Measurements from ENCODE around the gene PREPL.

PREPL gene

DNA sequence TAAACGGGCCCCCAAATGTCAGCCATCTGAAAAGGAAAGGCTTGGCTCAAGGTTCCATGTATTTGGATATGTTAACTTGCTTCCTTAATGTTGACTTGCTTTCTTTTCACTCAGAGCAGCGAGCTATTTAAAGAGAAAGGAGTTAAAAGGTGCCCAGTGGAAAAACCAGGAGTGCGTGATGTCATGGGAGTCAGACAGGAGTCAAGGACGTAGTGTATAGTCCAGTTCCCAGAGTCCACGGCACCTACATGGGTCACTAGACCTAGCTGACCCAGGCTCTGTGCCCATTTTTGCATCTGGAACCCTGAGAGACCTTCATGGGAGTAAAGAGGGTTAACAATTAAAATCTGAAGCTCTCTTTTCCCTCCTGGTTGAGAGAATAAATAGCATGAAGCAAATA, 66.2 kb downstream of the PREPL start:
- Histone ChIP-seq H3K9me3 (ENCODE audit: control insufficient read depth in 1 of 2, low read length in 2 of 2) (no peaks in the 10 kb centered on the region), H3K4me1 (ENCODE audit: control insufficient read depth in 1 of 2, insufficient read depth in 2 of 2, low read length in 2 of 2) (peaks cover 0 to 4% of the 10 kb centered on the region in 2 donors), H3K36me3 (ENCODE audit: control insufficient read depth in 1 of 2, insufficient read depth in 2 of 2, low read length in 2 of 2) (no peaks in the 10 kb centered on the region), H3K4me3 (ENCODE audit: low read depth in 1 of 2, low read length in 2 of 2) (no peak overlapping the region), H3K27ac (ENCODE audit: low read length) (no peak overlapping the region), H3K27me3 (ENCODE audit: low read depth, low read length) (no peaks in the 10 kb centered on the region)

- Histone ChIP-seq H3K4me3 (ENCODE audit: low read depth in 1 of 2, low read length in 2 of 2) (no peak overlapping the region), H3K4me1 (ENCODE audit: control insufficient read depth in 1 of 2, insufficient read depth in 2 of 2, low read length in 2 of 2) (peaks cover 0 to 4% of the 10 kb centered on the region in 2 donors), H3K27ac (ENCODE audit: low read length) (no peak overlapping the region), H3K27me3 (ENCODE audit: low read depth, low read length) (no peaks in the 10 kb centered on the region), H3K9me3 (ENCODE audit: control insufficient read depth in 1 of 2, low read length in 2 of 2) (no peaks in the 10 kb centered on the region), H3K36me3 (ENCODE audit: control insufficient read depth in 1 of 2, insufficient read depth in 2 of 2, low read length in 2 of 2) (no peaks in the 10 kb centered on the region)
Observed at GRCh38 chr2:44291281-44292248, 69.7 kb downstream of the PREPL start.

- Histone ChIP-seq H3K9me3 (ENCODE audit: control insufficient read depth in 1 of 2, low read length in 2 of 2) (no peaks in the 10 kb centered on the region), H3K27ac (ENCODE audit: low read length) (no peak overlapping the region), H3K4me3 (ENCODE audit: low read depth in 1 of 2, low read length in 2 of 2) (no peak overlapping the region), H3K36me3 (ENCODE audit: control insufficient read depth in 1 of 2, insufficient read depth in 2 of 2, low read length in 2 of 2) (no peaks in the 10 kb centered on the region), H3K27me3 (ENCODE audit: low read depth, low read length) (no peaks in the 10 kb centered on the region), H3K4me1 (ENCODE audit: control insufficient read depth in 1 of 2, insufficient read depth in 2 of 2, low read length in 2 of 2) (peaks cover 0 to 4% of the 10 kb centered on the region in 2 donors)
Observed at GRCh38 chr2:44290261-44290660, 71.0 kb downstream of the PREPL start.

GRCh38 chr2:44286884-44287638, 74.2 kb downstream of the PREPL start:
- Histone ChIP-seq H3K4me1 (ENCODE audit: control insufficient read depth in 1 of 2, insufficient read depth in 2 of 2, low read length in 2 of 2) (peaks cover 0 to 4% of the 10 kb centered on the region in 2 donors), H3K36me3 (ENCODE audit: control insufficient read depth in 1 of 2, insufficient read depth in 2 of 2, low read length in 2 of 2) (no peaks in the 10 kb centered on the region), H3K4me3 (ENCODE audit: low read depth in 1 of 2, low read length in 2 of 2) (no peak overlapping the region), H3K27me3 (ENCODE audit: low read depth, low read length) (no peaks in the 10 kb centered on the region), H3K27ac (ENCODE audit: low read length) (no peak overlapping the region), H3K9me3 (ENCODE audit: control insufficient read depth in 1 of 2, low read length in 2 of 2) (no peaks in the 10 kb centered on the region)

- no peak overlapping the region for H3K27ac ChIP-seq (ENCODE audit: low read length)
- no peaks in the 10 kb centered on the region for H3K27me3 ChIP-seq (ENCODE audit: low read depth, low read length)
- no peak overlapping the region for H3K4me3 ChIP-seq (ENCODE audit: low read depth in 1 of 2, low read length in 2 of 2)
- H3K4me1 ChIP-seq (ENCODE audit: control insufficient read depth in 1 of 2, insufficient read depth in 2 of 2, low read length in 2 of 2) = peaks cover 0 to under 1% of the 10 kb centered on the region in 2 donors
- no peaks in the 10 kb centered on the region for H3K9me3 ChIP-seq (ENCODE audit: control insufficient read depth in 1 of 2, low read length in 2 of 2)
- no peaks in the 10 kb centered on the region for H3K36me3 ChIP-seq (ENCODE audit: control insufficient read depth in 1 of 2, insufficient read depth in 2 of 2, low read length in 2 of 2)
Observed at GRCh38 chr2:44286119-44286883, 75.0 kb downstream of the PREPL start.

DNA sequence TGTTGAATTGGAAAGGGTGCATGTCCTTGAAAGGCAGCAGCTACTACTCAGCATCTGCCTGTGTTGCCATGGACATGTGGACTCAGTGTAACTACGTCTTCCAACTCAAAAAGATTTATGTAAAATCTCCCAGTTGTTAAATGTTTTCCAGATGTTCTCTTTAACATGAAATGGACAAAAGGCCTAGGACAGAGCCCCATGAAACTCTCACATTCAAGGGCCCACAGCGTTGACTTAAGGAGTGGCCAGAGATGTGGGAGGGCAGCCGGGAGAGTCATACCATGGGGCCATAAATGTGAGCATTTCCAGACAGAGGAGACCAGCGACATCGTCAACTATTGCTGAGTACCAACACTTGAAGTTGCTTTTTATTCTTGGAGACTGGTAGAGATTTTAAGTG, 76.1 kb downstream of the PREPL start:
- Histone ChIP-seq H3K27me3 (ENCODE audit: low read depth, low read length) (no peaks in the 10 kb centered on the region), H3K36me3 (ENCODE audit: control insufficient read depth in 1 of 2, insufficient read depth in 2 of 2, low read length in 2 of 2) (no peaks in the 10 kb centered on the region), H3K4me1 (ENCODE audit: control insufficient read depth in 1 of 2, insufficient read depth in 2 of 2, low read length in 2 of 2) (no peaks in the 10 kb centered on the region), H3K27ac (ENCODE audit: low read length) (no peak overlapping the region), H3K9me3 (ENCODE audit: control insufficient read depth in 1 of 2, low read length in 2 of 2) (no peaks in the 10 kb centered on the region), H3K4me3 (ENCODE audit: low read depth in 1 of 2, low read length in 2 of 2) (no peak overlapping the region)

GRCh38 chr2:44283116-44283666, 78.1 kb downstream of the PREPL start:
- Histone ChIP-seq H3K27ac (ENCODE audit: low read length) (no peak overlapping the region), H3K36me3 (ENCODE audit: control insufficient read depth in 1 of 2, insufficient read depth in 2 of 2, low read length in 2 of 2) (no peaks in the 10 kb centered on the region), H3K9me3 (ENCODE audit: control insufficient read depth in 1 of 2, low read length in 2 of 2) (no peaks in the 10 kb centered on the region), H3K4me3 (ENCODE audit: low read depth in 1 of 2, low read length in 2 of 2) (no peak overlapping the region), H3K27me3 (ENCODE audit: low read depth, low read length) (no peaks in the 10 kb centered on the region), H3K4me1 (ENCODE audit: control insufficient read depth in 1 of 2, insufficient read depth in 2 of 2, low read length in 2 of 2) (no peaks in the 10 kb centered on the region)

GRCh38 chr2:44280869-44281268, 80.4 kb downstream of the PREPL start:
- H3K4me3 ChIP-seq (ENCODE audit: low read depth in 1 of 2, low read length in 2 of 2) = no peak overlapping the region
- H3K36me3 ChIP-seq (ENCODE audit: control insufficient read depth in 1 of 2, insufficient read depth in 2 of 2, low read length in 2 of 2) = no peaks in the 10 kb centered on the region
- H3K4me1 ChIP-seq (ENCODE audit: control insufficient read depth in 1 of 2, insufficient read depth in 2 of 2, low read length in 2 of 2) = no peaks in the 10 kb centered on the region
- H3K27me3 ChIP-seq (ENCODE audit: low read depth, low read length) = no peaks in the 10 kb centered on the region
- H3K27ac ChIP-seq (ENCODE audit: low read length) = no peak overlapping the region
- H3K9me3 ChIP-seq (ENCODE audit: control insufficient read depth in 1 of 2, low read length in 2 of 2) = no peaks in the 10 kb centered on the region

DNA sequence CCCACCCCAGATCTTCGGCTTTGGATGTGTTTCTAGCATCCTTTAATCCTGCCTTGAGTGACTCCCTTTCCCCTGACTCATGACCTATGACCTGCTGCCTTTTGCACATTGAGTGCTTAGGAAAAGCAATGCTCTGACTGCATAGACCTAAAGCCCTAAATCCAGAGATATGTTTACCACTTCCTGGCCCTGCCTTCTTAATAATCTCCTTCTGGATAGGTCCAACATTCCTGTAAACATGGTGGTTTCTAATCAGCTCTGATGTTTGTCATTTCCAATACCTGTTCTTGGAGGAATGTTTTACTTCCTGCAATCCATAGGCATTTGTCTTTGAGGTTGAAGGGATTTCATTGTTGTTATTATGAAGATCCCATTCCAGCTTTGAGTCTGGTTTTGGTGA, 83.8 kb downstream of the PREPL start:
- H3K9me3 ChIP-seq (ENCODE audit: control insufficient read depth in 1 of 2, low read length in 2 of 2) = no peaks in the 10 kb centered on the region
- H3K36me3 ChIP-seq (ENCODE audit: control insufficient read depth in 1 of 2, insufficient read depth in 2 of 2, low read length in 2 of 2) = no peaks in the 10 kb centered on the region
- no peak overlapping the region for H3K27ac ChIP-seq (ENCODE audit: low read length)
- no peaks in the 10 kb centered on the region for H3K27me3 ChIP-seq (ENCODE audit: low read depth, low read length)
- no peaks in the 10 kb centered on the region for H3K4me1 ChIP-seq (ENCODE audit: control insufficient read depth in 1 of 2, insufficient read depth in 2 of 2, low read length in 2 of 2)
- peak overlapping the region in 1 of 2 donors; percentile 35 for H3K4me3 ChIP-seq (ENCODE audit: low read depth in 1 of 2, low read length in 2 of 2)

DNA sequence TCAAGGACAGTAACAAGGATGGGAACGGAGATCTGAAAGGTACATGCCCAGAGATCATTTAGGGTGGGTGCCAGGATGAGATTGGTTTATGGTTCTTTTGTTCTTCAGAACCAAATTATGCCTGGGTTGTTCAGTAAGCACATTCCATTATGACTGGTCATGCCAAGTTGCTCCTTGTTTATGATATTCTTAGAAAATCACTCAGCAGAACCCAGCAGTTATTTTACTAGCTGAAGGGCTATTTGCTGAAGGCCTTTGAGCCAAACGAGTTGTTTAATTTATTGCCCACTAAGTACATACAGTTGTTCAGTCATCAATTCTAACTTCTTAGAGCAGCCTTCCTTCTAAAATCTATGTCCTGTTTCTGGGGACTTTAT, 85.4 kb downstream of the PREPL start:
- Histone ChIP-seq H3K4me1 (ENCODE audit: control insufficient read depth in 1 of 2, insufficient read depth in 2 of 2, low read length in 2 of 2) (no peaks in the 10 kb centered on the region), H3K4me3 (ENCODE audit: low read depth in 1 of 2, low read length in 2 of 2) (peak overlapping the region in 1 of 2 donors; percentile 35), H3K27me3 (ENCODE audit: low read depth, low read length) (no peaks in the 10 kb centered on the region), H3K9me3 (ENCODE audit: control insufficient read depth in 1 of 2, low read length in 2 of 2) (peaks cover 0 to 1% of the 10 kb centered on the region in 2 donors), H3K27ac (ENCODE audit: low read length) (no peak overlapping the region), H3K36me3 (ENCODE audit: control insufficient read depth in 1 of 2, insufficient read depth in 2 of 2, low read length in 2 of 2) (no peaks in the 10 kb centered on the region)

DNA sequence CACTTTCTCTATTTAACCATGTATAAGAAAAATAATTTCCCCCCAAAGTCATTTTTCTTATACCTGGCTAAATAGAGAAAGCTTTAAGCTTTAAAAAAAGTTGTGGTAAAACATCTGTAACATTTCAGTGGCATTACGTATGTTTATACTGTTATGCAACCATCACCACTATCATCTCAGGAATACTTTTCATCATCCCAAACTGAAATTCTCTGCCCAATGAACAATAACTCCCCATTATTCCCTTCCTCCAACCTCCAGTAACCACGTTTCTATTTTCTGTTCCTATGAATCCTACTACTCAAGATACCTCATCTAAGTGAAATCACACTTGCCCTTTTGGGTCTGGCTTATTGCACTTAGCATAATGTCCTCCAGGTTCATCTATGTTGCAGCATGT, 87.7 kb downstream of the PREPL start:
- Histone ChIP-seq H3K4me1 (ENCODE audit: control insufficient read depth in 1 of 2, insufficient read depth in 2 of 2, low read length in 2 of 2) (no peaks in the 10 kb centered on the region), H3K27ac (ENCODE audit: low read length) (no peak overlapping the region), H3K36me3 (ENCODE audit: control insufficient read depth in 1 of 2, insufficient read depth in 2 of 2, low read length in 2 of 2) (no peaks in the 10 kb centered on the region), H3K27me3 (ENCODE audit: low read depth, low read length) (no peaks in the 10 kb centered on the region), H3K9me3 (ENCODE audit: control insufficient read depth in 1 of 2, low read length in 2 of 2) (peaks cover 0 to 6% of the 10 kb centered on the region in 2 donors), H3K4me3 (ENCODE audit: low read depth in 1 of 2, low read length in 2 of 2) (no peak overlapping the region)

Data from muscle layer of duodenum (tissue), 2 donors.